ENCODE measurements around the gene CDH11.

The CDH11 gene
- total RNA-seq, result 0 reads per million in 2 experiments

- DNase-seq (ENCODE audit: low read depth), result no peak
These were observed at the start of gene CDH11 for GRCh38 chr16:65121870-65122723. Gene CDH11 (minus strand): TSS chr16:65122063. CDS start chr16:65004869, 117,194 bp downstream.

- no peak for DNase-seq (ENCODE audit: low read depth)
These were observed 32.5 kb upstream of the CDH11 start for GRCh38 chr16:65154321-65154720.

- no peak for DNase-seq (ENCODE audit: low read depth)
These were observed 31.7 kb upstream of the CDH11 start for GRCh38 chr16:65153365-65154105.

- no peak for DNase-seq (ENCODE audit: low read depth)
These were observed 26.9 kb upstream of the CDH11 start for GRCh38 chr16:65148804-65149203.

- no peak for DNase-seq (ENCODE audit: low read depth)
These were observed 20.4 kb upstream of the CDH11 start for GRCh38 chr16:65142276-65142675.

GRCh38 chr16:65136681-65137080 lies 14.8 kb upstream of the CDH11 start:
- no peak for DNase-seq (ENCODE audit: low read depth)

- DNase-seq (ENCODE audit: low read depth), result no peak
These were observed 5.2 kb upstream of the CDH11 start for GRCh38 chr16:65126845-65127624.

GRCh38 chr16:65125871-65126270 lies 4.0 kb upstream of the CDH11 start:
- DNase-seq (ENCODE audit: low read depth), result no peak

- no peak for DNase-seq (ENCODE audit: low read depth)
These were observed 3.5 kb upstream of the CDH11 start for GRCh38 chr16:65125322-65125721.

- no peak for DNase-seq (ENCODE audit: low read depth)
These were observed 2.7 kb upstream of the CDH11 start for GRCh38 chr16:65124596-65124995.

- no peak for DNase-seq (ENCODE audit: low read depth)
These were observed 2.3 kb upstream of the CDH11 start for GRCh38 chr16:65124212-65124548.

- no peak for DNase-seq (ENCODE audit: low read depth)
These were observed 1.7 kb upstream of the CDH11 start for GRCh38 chr16:65123396-65124211.

- no peak for DNase-seq (ENCODE audit: low read depth)
These were observed 997 bp upstream of the CDH11 start for GRCh38 chr16:65122724-65123395.

GRCh38 chr16:65120831-65121721 lies 787 bp downstream of the CDH11 start:
- DNase-seq (ENCODE audit: low read depth), result no peak

GRCh38 chr16:65120461-65120830 lies 1.4 kb downstream of the CDH11 start:
- no peak for DNase-seq (ENCODE audit: low read depth)

- no peak for DNase-seq (ENCODE audit: low read depth)
These were observed 1.9 kb downstream of the CDH11 start for GRCh38 chr16:65119901-65120401.

- no peak for DNase-seq (ENCODE audit: low read depth)
These were observed 2.4 kb downstream of the CDH11 start for GRCh38 chr16:65119435-65119834.

- no peak for DNase-seq (ENCODE audit: low read depth)
These were observed 3.0 kb downstream of the CDH11 start for GRCh38 chr16:65118871-65119270.

GRCh38 chr16:65117811-65118448 lies 3.9 kb downstream of the CDH11 start:
- DNase-seq (ENCODE audit: low read depth), result no peak

Measured in T follicular helper cell (primary cell).